GM19438 (cell line): Measurements from ENCODE around the gene ATF6.
"Not testable (repeated sequence)": the region's sequence is repeated elsewhere in the genome, so short reads cannot be mapped to it uniquely, and the experiment has no call there.

Source experiments
- ATAC-seq: cut with Tn5 transposase; IDR thresholded peaks from one replicate; pipeline ENCODE4 v1.9.1; 2021; ENCODE audit warnings: low read depth; ENCODE audit not compliant: unreplicated experiment

ATF6 gene

DNA sequence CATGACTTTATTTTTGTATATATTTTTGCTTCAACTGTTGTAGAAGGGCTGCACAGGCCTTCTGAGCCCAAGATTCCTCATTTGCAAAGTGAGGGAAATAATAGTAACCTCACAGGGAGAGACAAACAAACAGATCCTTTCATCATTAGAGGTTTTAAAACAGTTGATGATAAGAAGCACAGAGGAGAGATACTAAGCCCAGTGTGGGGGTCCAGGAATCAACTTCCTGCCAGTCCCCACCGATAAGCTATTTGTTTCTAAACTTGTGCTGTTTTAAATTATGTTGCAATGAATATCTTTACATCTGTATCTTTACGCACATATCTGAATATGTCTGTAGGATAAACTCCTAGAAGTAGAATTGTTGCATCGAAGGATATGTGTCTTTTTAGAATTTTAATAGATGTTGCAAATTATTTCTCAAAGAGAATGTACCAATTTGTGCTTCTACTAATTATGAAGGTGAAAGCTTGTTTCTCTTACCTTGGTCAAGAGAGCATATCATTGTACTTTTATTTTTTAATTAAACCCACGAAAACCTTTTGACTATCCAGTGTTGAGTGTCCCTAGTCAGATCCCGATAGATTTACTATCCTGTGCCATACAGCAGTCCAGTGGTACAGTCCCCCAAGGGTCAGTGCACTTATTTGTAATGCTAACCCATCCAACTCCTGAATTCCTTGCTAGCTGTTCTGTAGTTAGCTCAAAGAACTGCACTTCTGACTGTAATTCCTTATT, 34.0 kb upstream of the ATF6 start:
- ATAC-seq, result no peak

DNA sequence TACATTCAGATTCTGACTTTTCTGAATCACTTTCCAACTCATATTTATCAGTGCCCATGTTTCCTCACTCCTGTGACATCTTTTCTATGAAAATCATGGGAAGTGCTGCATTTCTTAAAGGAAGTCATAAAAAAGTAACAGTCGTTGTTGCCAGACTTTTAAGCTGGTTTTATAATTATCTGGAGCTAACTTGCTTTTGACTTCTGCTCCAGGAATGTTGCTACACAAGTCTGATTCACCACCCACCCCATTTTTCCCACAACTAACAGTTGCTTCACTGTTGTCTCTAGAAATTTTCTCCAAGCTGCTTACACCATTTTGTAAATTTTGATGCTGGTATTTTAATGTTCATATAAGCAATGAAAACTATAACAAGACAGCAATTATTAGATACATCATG, 32.6 kb upstream of the ATF6 start:
- no peak for ATAC-seq

- no peak for ATAC-seq
Observed at GRCh38 chr1:161735837-161736236, 30.3 kb upstream of the ATF6 start.

- no peak for ATAC-seq
Observed at GRCh38 chr1:161736335-161736969, 29.7 kb upstream of the ATF6 start.

- no peak for ATAC-seq
Observed at GRCh38 chr1:161737625-161738024, 28.5 kb upstream of the ATF6 start.

- ATAC-seq, result peak; percentile 58
Observed at GRCh38 chr1:161738627-161739287, 27.4 kb upstream of the ATF6 start.

GRCh38 chr1:161739865-161740566, 26.1 kb upstream of the ATF6 start:
- ATAC-seq, result no peak

DNA sequence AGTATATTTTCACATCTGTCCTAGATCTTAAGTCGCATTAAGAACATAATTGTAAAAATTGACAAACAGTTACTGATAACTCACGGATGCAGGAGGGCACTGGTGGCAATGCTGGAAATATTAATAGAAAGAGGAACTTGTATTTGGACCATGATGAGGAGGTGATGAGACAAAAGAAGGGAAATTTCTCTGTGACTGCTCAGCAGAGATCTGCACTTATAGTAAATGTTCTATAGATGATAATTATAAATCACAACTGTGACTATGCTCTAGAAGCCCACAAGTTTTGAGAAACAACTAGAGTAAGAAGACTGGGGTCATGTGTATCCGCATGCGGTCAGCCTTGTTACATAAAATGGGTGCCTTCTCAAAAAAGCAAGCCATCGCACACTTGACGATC, 25.2 kb upstream of the ATF6 start:
- ATAC-seq, result no peak

- no peak for ATAC-seq
Observed at GRCh38 chr1:161743231-161743630, 22.9 kb upstream of the ATF6 start.

- no peak for ATAC-seq
Observed at GRCh38 chr1:161747801-161748200, 18.3 kb upstream of the ATF6 start.

DNA sequence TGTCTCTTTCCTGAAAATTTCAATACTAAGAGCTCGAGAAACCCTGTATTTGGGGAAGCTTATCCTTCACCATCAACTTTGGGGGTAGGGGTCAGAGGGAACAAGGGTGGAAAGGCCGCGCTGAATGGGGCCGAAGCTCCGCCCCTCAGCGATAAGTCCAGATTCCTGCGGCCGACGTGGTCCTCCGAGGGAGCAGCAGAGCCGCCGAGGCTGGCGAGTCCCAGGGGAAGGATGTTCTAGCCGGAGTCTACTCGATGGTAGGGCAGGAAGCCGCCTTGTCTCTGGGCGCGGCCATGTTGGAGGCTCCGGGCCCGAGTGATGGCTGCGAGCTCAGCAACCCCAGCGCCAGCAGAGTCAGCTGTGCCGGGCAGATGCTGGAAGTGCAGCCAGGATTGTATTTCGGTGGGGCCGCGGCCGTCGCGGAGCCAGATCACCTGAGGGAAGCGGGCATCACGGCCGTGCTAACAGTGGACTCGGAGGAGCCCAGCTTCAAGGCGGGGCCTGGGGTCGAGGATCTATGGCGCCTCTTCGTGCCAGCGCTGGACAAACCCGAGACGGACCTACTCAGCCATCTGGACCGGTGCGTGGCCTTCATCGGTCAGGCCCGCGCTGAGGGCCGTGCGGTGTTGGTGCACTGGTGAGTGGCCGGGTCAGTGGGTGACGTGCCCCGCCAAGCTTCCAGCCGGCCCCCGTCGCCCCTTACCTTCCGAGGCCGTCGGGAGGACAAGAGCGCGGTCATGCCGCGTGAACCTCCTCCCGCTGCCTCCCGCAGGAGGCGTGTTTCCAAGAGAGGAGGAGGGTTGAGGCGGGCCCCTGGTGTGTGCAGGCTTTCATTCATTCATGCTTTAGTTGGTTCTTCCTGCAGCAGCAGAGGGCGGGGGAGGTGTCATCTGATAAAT, 16.4 kb upstream of the ATF6 start, which contains the start of gene DUSP12:
DUSP12 (plus strand) TSS at position 278 of the 899 bp plus-strand sequence; CDS start at position 294, 16 bp downstream.
- ATAC-seq, result peak; percentile 97

- no peak for ATAC-seq
Observed at GRCh38 chr1:161763522-161764098, 2.5 kb upstream of the ATF6 start.

GRCh38 chr1:161768461-161768860, 2.3 kb downstream of the ATF6 start:
- ATAC-seq, result no peak

- ATAC-seq, result no peak
Observed at GRCh38 chr1:161768986-161769672, 3.0 kb downstream of the ATF6 start.

- not testable (repeated sequence) for ATAC-seq
Observed at GRCh38 chr1:161769673-161770045, 3.5 kb downstream of the ATF6 start.

DNA sequence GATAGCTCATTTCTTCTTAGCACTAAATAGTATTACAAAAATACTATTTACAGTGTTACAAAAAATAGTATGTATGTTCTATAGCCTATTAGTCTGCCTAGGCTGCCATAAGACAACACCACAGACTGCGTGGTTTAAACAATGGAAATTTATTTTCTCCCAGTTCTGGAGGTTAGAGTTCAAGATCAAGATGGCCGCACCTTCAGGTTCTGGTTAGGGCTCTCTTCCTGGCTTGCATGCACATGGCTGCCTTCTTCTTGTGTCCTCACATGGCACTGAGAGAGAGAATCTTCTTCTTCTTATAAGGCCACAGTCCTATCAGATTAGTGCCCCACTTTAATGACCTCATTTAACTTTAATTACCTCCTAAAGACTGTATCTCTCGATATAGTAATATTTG, 4.1 kb downstream of the ATF6 start:
- ATAC-seq, result no peak

DNA sequence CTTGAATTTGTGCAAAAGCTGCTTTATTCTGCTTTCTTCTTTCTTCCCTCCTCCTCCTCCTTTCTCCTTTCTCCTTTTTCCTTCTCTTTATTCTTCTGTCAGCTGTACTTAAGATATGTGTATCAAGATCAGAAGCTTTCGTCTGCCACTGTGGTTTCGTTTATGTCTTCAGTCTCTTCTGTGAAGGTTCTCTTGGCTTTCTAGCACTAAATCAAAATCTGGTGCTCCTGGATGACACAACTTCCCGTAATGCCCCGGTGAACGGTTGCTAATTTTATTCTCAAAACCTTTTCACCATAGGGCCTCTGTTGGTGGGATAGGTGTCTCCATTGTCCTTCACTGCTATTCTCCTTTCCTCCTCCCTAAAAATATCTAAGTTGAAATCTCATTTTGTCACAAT, 5.0 kb downstream of the ATF6 start:
- no peak for ATAC-seq

- no peak for ATAC-seq
Observed at GRCh38 chr1:161771973-161772372, 5.9 kb downstream of the ATF6 start.

DNA sequence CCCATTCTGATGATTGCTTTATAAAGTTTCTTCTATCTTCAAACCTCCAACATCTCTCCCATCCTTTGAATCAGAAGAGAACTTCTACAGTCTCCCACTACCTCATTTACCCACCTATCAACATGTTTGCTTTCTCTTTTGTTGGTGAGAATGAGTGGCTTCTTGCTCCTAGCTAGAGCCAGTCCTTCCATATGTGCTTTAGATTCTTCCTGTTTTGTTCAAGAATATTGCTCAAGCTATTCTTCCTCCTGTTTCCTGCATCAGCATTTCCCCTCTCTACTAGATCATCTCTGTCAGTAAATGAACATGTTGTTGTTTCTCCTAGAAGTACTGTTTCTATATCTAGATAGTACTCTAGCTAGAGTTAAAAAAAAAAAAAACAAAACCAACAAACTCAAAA, 6.3 kb downstream of the ATF6 start:
- ATAC-seq, result no peak
